T-helper 2 cell treated with Interferon-gamma antibody and Interleukin-4, amounts not matched to agents 5 μg/mL and 100 μg/mL, for 36 hours (primary cell): ENCODE results near the gene CNMD.

ENCODE experiments used
- DNase-seq: peaks from one replicate; pipeline ENCODE4 v3.0.0; 2021; ENCODE audit warnings: low spot score
- H3K27ac Mint-ChIP-seq: one replicate; pipeline ENCODE4 v1.8.0; 2021; ENCODE audit warnings: mild to moderate bottlenecking, mixed read lengths
- H3K27me3 Mint-ChIP-seq: one replicate; pipeline ENCODE4 v1.8.0; 2021; ENCODE audit warnings: low read depth, mixed read lengths
- H3K36me3 Mint-ChIP-seq: one replicate; pipeline ENCODE4 v1.8.0; 2021; ENCODE audit warnings: low read depth, mixed read lengths
- H3K4me1 Mint-ChIP-seq: one replicate; pipeline ENCODE4 v1.8.0; 2021; ENCODE audit warnings: low read depth, mixed read lengths
- H3K4me3 Mint-ChIP-seq: one replicate; pipeline ENCODE4 v1.8.0; 2022; ENCODE audit warnings: mild to moderate bottlenecking, moderate library complexity, mixed read lengths
- H3K9me3 Mint-ChIP-seq: one replicate; pipeline ENCODE4 v1.8.0; 2021; ENCODE audit warnings: mixed read lengths

CNMD gene

GRCh38 chr13:52767949-52768516, 28.4 kb upstream of the CNMD start:
- no peak overlapping the region for H3K4me3 Mint-ChIP-seq
- no peaks in the 10 kb centered on the region for H3K4me1 Mint-ChIP-seq
- H3K27me3 Mint-ChIP-seq = peaks cover 3% of the 10 kb centered on the region
- no peaks in the 10 kb centered on the region for H3K36me3 Mint-ChIP-seq
- H3K9me3 Mint-ChIP-seq = no peaks in the 10 kb centered on the region
- DNase-seq = no peak
- no peak overlapping the region for H3K27ac Mint-ChIP-seq

GRCh38 chr13:52765611-52766390, 26.2 kb upstream of the CNMD start:
- no peak for DNase-seq
- H3K9me3 Mint-ChIP-seq = no peaks in the 10 kb centered on the region
- no peaks in the 10 kb centered on the region for H3K4me1 Mint-ChIP-seq
- no peaks in the 10 kb centered on the region for H3K36me3 Mint-ChIP-seq
- H3K27ac Mint-ChIP-seq = no peak overlapping the region
- no peak overlapping the region for H3K4me3 Mint-ChIP-seq
- no peaks in the 10 kb centered on the region for H3K27me3 Mint-ChIP-seq

GRCh38 chr13:52760077-52760476, 20.5 kb upstream of the CNMD start:
- H3K9me3 Mint-ChIP-seq = no peaks in the 10 kb centered on the region
- H3K36me3 Mint-ChIP-seq = no peaks in the 10 kb centered on the region
- H3K27ac Mint-ChIP-seq = no peak overlapping the region
- H3K4me1 Mint-ChIP-seq = no peaks in the 10 kb centered on the region
- H3K4me3 Mint-ChIP-seq = no peak overlapping the region
- H3K27me3 Mint-ChIP-seq = peaks cover 3% of the 10 kb centered on the region
- DNase-seq = no peak

- Mint-ChIP-seq H3K4me1 (no peaks in the 10 kb centered on the region), H3K4me3 (no peak overlapping the region), H3K27ac (no peak overlapping the region), H3K27me3 (peaks cover 3% of the 10 kb centered on the region), H3K9me3 (no peaks in the 10 kb centered on the region), H3K36me3 (no peaks in the 10 kb centered on the region)
- no peak for DNase-seq
Observed at GRCh38 chr13:52758114-52758513, 18.5 kb upstream of the CNMD start.

GRCh38 chr13:52751196-52751595, 11.6 kb upstream of the CNMD start:
- Mint-ChIP-seq H3K27me3 (peaks cover 4% of the 10 kb centered on the region), H3K4me3 (no peak overlapping the region), H3K27ac (no peak overlapping the region), H3K36me3 (no peaks in the 10 kb centered on the region), H3K9me3 (no peaks in the 10 kb centered on the region), H3K4me1 (no peaks in the 10 kb centered on the region)
- no peak for DNase-seq

GRCh38 chr13:52750713-52751112, 11.1 kb upstream of the CNMD start:
- no peak overlapping the region for H3K4me3 Mint-ChIP-seq
- H3K9me3 Mint-ChIP-seq = no peaks in the 10 kb centered on the region
- H3K36me3 Mint-ChIP-seq = no peaks in the 10 kb centered on the region
- peaks cover 5% of the 10 kb centered on the region for H3K27me3 Mint-ChIP-seq
- no peak overlapping the region for H3K27ac Mint-ChIP-seq
- DNase-seq = no peak
- no peaks in the 10 kb centered on the region for H3K4me1 Mint-ChIP-seq

- H3K36me3 Mint-ChIP-seq = no peaks in the 10 kb centered on the region
- no peaks in the 10 kb centered on the region for H3K9me3 Mint-ChIP-seq
- H3K27me3 Mint-ChIP-seq = peaks cover 11% of the 10 kb centered on the region
- no peaks in the 10 kb centered on the region for H3K4me1 Mint-ChIP-seq
- no peak overlapping the region for H3K27ac Mint-ChIP-seq
- DNase-seq = no peak
- no peak overlapping the region for H3K4me3 Mint-ChIP-seq
Observed at GRCh38 chr13:52749419-52749818, 9.8 kb upstream of the CNMD start.

- Mint-ChIP-seq H3K36me3 (no peaks in the 10 kb centered on the region), H3K9me3 (no peaks in the 10 kb centered on the region), H3K27me3 (peaks cover 29% of the 10 kb centered on the region), H3K4me1 (no peaks in the 10 kb centered on the region), H3K27ac (no peak overlapping the region), H3K4me3 (no peak overlapping the region)
- no peak for DNase-seq
Observed at GRCh38 chr13:52746141-52746540, 6.5 kb upstream of the CNMD start.

- no peaks in the 10 kb centered on the region for H3K9me3 Mint-ChIP-seq
- no peak overlapping the region for H3K4me3 Mint-ChIP-seq
- H3K27ac Mint-ChIP-seq = no peak overlapping the region
- H3K27me3 Mint-ChIP-seq = peaks cover 37% of the 10 kb centered on the region
- no peaks in the 10 kb centered on the region for H3K36me3 Mint-ChIP-seq
- H3K4me1 Mint-ChIP-seq = no peaks in the 10 kb centered on the region
- DNase-seq = no peak
Observed at GRCh38 chr13:52744842-52745375, 5.3 kb upstream of the CNMD start.

GRCh38 chr13:52743988-52744387, 4.4 kb upstream of the CNMD start:
- no peak overlapping the region for H3K27ac Mint-ChIP-seq
- DNase-seq = no peak
- no peaks in the 10 kb centered on the region for H3K4me1 Mint-ChIP-seq
- H3K9me3 Mint-ChIP-seq = no peaks in the 10 kb centered on the region
- peaks cover 44% of the 10 kb centered on the region for H3K27me3 Mint-ChIP-seq
- no peak overlapping the region for H3K4me3 Mint-ChIP-seq
- H3K36me3 Mint-ChIP-seq = no peaks in the 10 kb centered on the region

GRCh38 chr13:52743569-52743968, 3.9 kb upstream of the CNMD start:
- H3K9me3 Mint-ChIP-seq = no peaks in the 10 kb centered on the region
- no peak overlapping the region for H3K4me3 Mint-ChIP-seq
- no peak for DNase-seq
- peaks cover 45% of the 10 kb centered on the region for H3K27me3 Mint-ChIP-seq
- no peaks in the 10 kb centered on the region for H3K4me1 Mint-ChIP-seq
- no peak overlapping the region for H3K27ac Mint-ChIP-seq
- H3K36me3 Mint-ChIP-seq = no peaks in the 10 kb centered on the region

- DNase-seq = no peak
- Mint-ChIP-seq H3K4me1 (no peaks in the 10 kb centered on the region), H3K27ac (no peak overlapping the region), H3K27me3 (peaks cover 50% of the 10 kb centered on the region), H3K4me3 (no peak overlapping the region), H3K36me3 (no peaks in the 10 kb centered on the region), H3K9me3 (no peaks in the 10 kb centered on the region)
Observed at GRCh38 chr13:52738719-52739467, 727 bp downstream of the CNMD start.

- DNase-seq = no peak
- peaks cover 46% of the 10 kb centered on the region for H3K27me3 Mint-ChIP-seq
- H3K27ac Mint-ChIP-seq = no peak overlapping the region
- H3K4me3 Mint-ChIP-seq = no peak overlapping the region
- H3K4me1 Mint-ChIP-seq = no peaks in the 10 kb centered on the region
- no peaks in the 10 kb centered on the region for H3K9me3 Mint-ChIP-seq
- H3K36me3 Mint-ChIP-seq = no peaks in the 10 kb centered on the region
Observed at GRCh38 chr13:52737965-52738364, 1.7 kb downstream of the CNMD start.

GRCh38 chr13:52737451-52737850, 2.2 kb downstream of the CNMD start:
- H3K36me3 Mint-ChIP-seq = no peaks in the 10 kb centered on the region
- no peak overlapping the region for H3K27ac Mint-ChIP-seq
- no peaks in the 10 kb centered on the region for H3K4me1 Mint-ChIP-seq
- no peaks in the 10 kb centered on the region for H3K9me3 Mint-ChIP-seq
- H3K27me3 Mint-ChIP-seq = peaks cover 42% of the 10 kb centered on the region
- no peak for DNase-seq
- no peak overlapping the region for H3K4me3 Mint-ChIP-seq
